SK-N-SH (cell line): ENCODE data around the gene TCN1. TPM values are rescaled to one million over a fixed set of nuclear protein-coding genes. Genes with fewer than 3 reads are reported as not detected.

Experiments
- CTCF ChIA-PET: fragments of 300-600, 350-600 bp; formaldehyde crosslinking; extraction: SDS; loops from one replicate; lab custom pipeline; 2021; lab: Yijun Ruan, JAX
- POLR2A ChIA-PET: fragments of 350-600 bp; sonication (Branson Sonifier 250); formaldehyde crosslinking; extraction: SDS; loops from one replicate; lab custom pipeline; 2020; ENCODE audit warnings: antibody characterized with exemption, inconsistent platforms; lab: Yijun Ruan, JAX
- DNase-seq: peaks from one replicate; pipeline ENCODE4 v3.0.0; 2012
- H2AFZ ChIP-seq: fragments of 200-600 bp; sonication (generic); 2 replicates; pipeline ENCODE4 v1.8.1; 2016; ENCODE audit warnings: antibody characterized with exemption, mild to moderate bottlenecking, low read depth
- H3F3A ChIP-seq: fragments of 200-600 bp; sonication (generic); replicated peaks from 2 replicates; pipeline ENCODE3; 2016; ENCODE audit warnings: antibody characterized with exemption, mild to moderate bottlenecking; ENCODE audit not compliant: insufficient read depth
- H3K27ac ChIP-seq, 2 experiments: fragments of 200-500 bp in 1 of 2; fragments of 200-600 bp in 1 of 2; sonication (Bioruptor generic) in 1 of 2; sonication (generic), shearing (Covaris generic) in 1 of 2; 2 replicates each; pipeline versions ENCODE4 v1.5.1 to v1.6.1; 2014 to 2016; ENCODE audit warnings: low read depth in 2 of 2, inconsistent platforms in 1 of 2, low read length in 1 of 2, mild to moderate bottlenecking in 1 of 2, mixed read lengths in 1 of 2
- H3K27me3 ChIP-seq: fragments of 200-600 bp; sonication (generic), shearing (Covaris generic); 2 replicates; pipeline ENCODE4 v1.6.1; 2016; ENCODE audit warnings: mixed run types; ENCODE audit not compliant: insufficient read depth
- H3K36me3 ChIP-seq, 2 experiments: fragments of 200-500 bp in 1 of 2; fragments of 200-600 bp in 1 of 2; sonication (Bioruptor generic) in 1 of 2; sonication (generic) in 1 of 2; replicated peaks in 1 of 2; 2 replicates each; pipeline versions ENCODE3 to v1.5.1; 2014 to 2016; ENCODE audit warnings: low read length in 1 of 2, mild to moderate bottlenecking in 1 of 2; ENCODE audit not compliant: insufficient read depth in 2 of 2, control insufficient read depth in 1 of 2
- H3K4me1 ChIP-seq, 2 experiments: fragments of 200-500 bp in 1 of 2; fragments of 200-600 bp in 1 of 2; sonication (Bioruptor generic) in 1 of 2; sonication (generic), shearing (Covaris generic) in 1 of 2; 2 replicates each; pipeline versions ENCODE4 v1.5.1 to v1.6.1; 2014 to 2016; ENCODE audit warnings: low read depth in 1 of 2, low read length in 1 of 2, mixed run types in 1 of 2; ENCODE audit not compliant: insufficient read depth in 2 of 2, control insufficient read depth in 1 of 2
- H3K4me2 ChIP-seq: fragments of 200-600 bp; sonication (generic), shearing (Covaris generic); 2 replicates; pipeline ENCODE4 v1.6.1; 2017; ENCODE audit warnings: mixed run types
- H3K4me3 ChIP-seq, 2 experiments: fragments of 200-500 bp in 1 of 2; fragments of 200-600 bp in 1 of 2; sonication (Bioruptor generic) in 1 of 2; sonication (generic), shearing (Covaris generic) in 1 of 2; 2 replicates each; pipeline versions ENCODE4 v1.5.1 to v1.8.1; 2014 to 2016; ENCODE audit warnings: low read depth in 2 of 2, inconsistent platforms in 1 of 2, low read length in 1 of 2, mild to moderate bottlenecking in 1 of 2, mixed read lengths in 1 of 2, moderate library complexity in 1 of 2
- H3K79me2 ChIP-seq: fragments of 200-600 bp; sonication (generic); 2 replicates; pipeline ENCODE4 v1.8.1; 2017; ENCODE audit warnings: mild to moderate bottlenecking; ENCODE audit not compliant: insufficient read depth
- H3K9ac ChIP-seq: fragments of 200-600 bp; sonication (generic); 2 replicates; pipeline ENCODE4 v1.6.1; 2017; ENCODE audit warnings: mixed run types
- H3K9me2 ChIP-seq: fragments of 200-600 bp; sonication (generic); 2 replicates; pipeline ENCODE4 v1.6.1; 2017; ENCODE audit warnings: mixed run types
- H3K9me3 ChIP-seq: fragments of 200-600 bp; sonication (generic); 2 replicates; pipeline ENCODE4 v1.6.1; 2017; ENCODE audit warnings: mixed run types, mild to moderate bottlenecking, moderate library complexity
- H4K20me1 ChIP-seq: fragments of 200-600 bp; sonication (generic); 2 replicates; pipeline ENCODE4 v1.6.1; 2017; ENCODE audit warnings: mild to moderate bottlenecking, mixed run types; ENCODE audit not compliant: insufficient read depth
- ELF1 ChIP-seq: IDR thresholded peaks from 2 replicates; pipeline ENCODE4 v1.4.0; 2012
- EP300 ChIP-seq, 2 experiments: IDR thresholded peaks; 2 replicates each; pipeline versions ENCODE4 v1.4.0 to v1.6.1; 2012; ENCODE audit warnings: borderline replicate concordance in 1 of 2, low read depth in 1 of 2, low read length in 1 of 2
- EZH2phosphoT487 ChIP-seq: fragments of 200-600 bp; sonication (generic); IDR thresholded peaks from 2 replicates; pipeline ENCODE4 v1.6.1; 2017; ENCODE audit warnings: low read depth, mixed run types, mild to moderate bottlenecking, antibody characterized with exemption, moderate library complexity, borderline replicate concordance
- GABPA ChIP-seq: IDR thresholded peaks from 2 replicates; pipeline ENCODE4 v1.4.0; 2012; ENCODE audit warnings: low read depth, mild to moderate bottlenecking
- GATA2 ChIP-seq: sonication (generic); formaldehyde crosslinking; IDR thresholded peaks from 2 replicates; pipeline ENCODE4 v1.5.0; 2020; ENCODE audit warnings: mild to moderate bottlenecking, missing genetic modification reagents
- MEF2A ChIP-seq: IDR thresholded peaks from 2 replicates; pipeline ENCODE4 v1.4.0; 2012; ENCODE audit warnings: low read depth, borderline replicate concordance
- NRF1 ChIP-seq: IDR thresholded peaks from 2 replicates; pipeline ENCODE4 v1.6.1; 2012; ENCODE audit warnings: low read depth, mild to moderate bottlenecking, low read length
- PBX3 ChIP-seq: IDR thresholded peaks from 2 replicates; pipeline ENCODE4; 2012
- RAD21 ChIP-seq: IDR thresholded peaks from 2 replicates; pipeline ENCODE4 v1.6.1; 2012; ENCODE audit warnings: mild to moderate bottlenecking, low read length
- RFX5 ChIP-seq: IDR thresholded peaks from 2 replicates; pipeline ENCODE4 v1.6.1; 2012; ENCODE audit warnings: mild to moderate bottlenecking, improper control_type of control experiment, low read length
- RXRA ChIP-seq: IDR thresholded peaks from 2 replicates; pipeline ENCODE4 v1.4.0; 2012; ENCODE audit warnings: low read depth, mild to moderate bottlenecking, borderline replicate concordance
- TAF1 ChIP-seq: IDR thresholded peaks from 2 replicates; pipeline ENCODE4 v1.6.1; 2012; ENCODE audit warnings: low read depth, mild to moderate bottlenecking, low read length, moderate library complexity, borderline replicate concordance
- TCF12 ChIP-seq: IDR thresholded peaks from 2 replicates; pipeline ENCODE4 v1.4.0; 2012
- TEAD4 ChIP-seq: IDR thresholded peaks from 2 replicates; pipeline ENCODE4 v1.4.0; 2012; ENCODE audit warnings: mild to moderate bottlenecking, borderline replicate concordance; ENCODE audit not compliant: insufficient read depth
- USF1 ChIP-seq: IDR thresholded peaks from 2 replicates; pipeline ENCODE4 v1.4.0; 2012; ENCODE audit warnings: low read depth, borderline replicate concordance
- USF2 ChIP-seq: fragments of 150-350 bp; IDR thresholded peaks from 2 replicates; pipeline ENCODE4 v1.6.1; 2017; ENCODE audit warnings: antibody characterized with exemption, low read length, low read depth, borderline replicate concordance
- YY1 ChIP-seq: IDR thresholded peaks from 2 replicates; pipeline ENCODE4 v1.4.0; 2012; ENCODE audit warnings: low read depth, mild to moderate bottlenecking
- WGBS: methylation state at CpG from one replicate; pipeline ENCODE4 v1.1.6; 2017; ENCODE audit warnings: low lambda C conversion rate; 5-methylcytosine and 5-hydroxymethylcytosine counted together
- polyA plus RNA-seq, 3 experiments: library from polyadenylated mRNA; depleted of rRNA; stranded (reverse); fragments of >200 nt; gene quantifications; 2 replicates each; pipeline ENCODE4 v1.2.3, GENCODE V29; 2012
- TF ChIP-seq, protein P1 (sequence below): fragments of 150-350 bp; IDR thresholded peaks from 2 replicates; pipeline ENCODE4 v1.6.1; 2016; ENCODE audit warnings: mild to moderate bottlenecking, low read depth, low read length
- TF ChIP-seq, protein P2 (sequence below): IDR thresholded peaks from 2 replicates; pipeline ENCODE4 v1.4.0; 2012; ENCODE audit warnings: low read depth

The TCN1 gene
- polyA plus RNA-seq, 1 of the 3 experiments (the other 2 are of a cell fraction), result 0.03 TPM

GRCh38 chr11:59872076-59872475, 5.8 kb upstream of the TCN1 start:
- no peak overlapping the region for H3K9ac ChIP-seq
- no peaks in the 10 kb centered on the region for H3K4me1 ChIP-seq
- H2AFZ ChIP-seq, result no peak overlapping the region
- no peak overlapping the region for H3K4me2 ChIP-seq
- ChIA-PET CTCF (no interaction called here), POLR2A (no interaction called here)
- H3K27ac ChIP-seq, result no peak overlapping the region
- TF ChIP-seq EZH2phosphoT487 (no peak), MEF2A (no peak), PBX3 (no peak), RAD21 (no peak), USF2 (no peak), TCF12 (no peak)
- TF ChIP-seq, protein P1, sequence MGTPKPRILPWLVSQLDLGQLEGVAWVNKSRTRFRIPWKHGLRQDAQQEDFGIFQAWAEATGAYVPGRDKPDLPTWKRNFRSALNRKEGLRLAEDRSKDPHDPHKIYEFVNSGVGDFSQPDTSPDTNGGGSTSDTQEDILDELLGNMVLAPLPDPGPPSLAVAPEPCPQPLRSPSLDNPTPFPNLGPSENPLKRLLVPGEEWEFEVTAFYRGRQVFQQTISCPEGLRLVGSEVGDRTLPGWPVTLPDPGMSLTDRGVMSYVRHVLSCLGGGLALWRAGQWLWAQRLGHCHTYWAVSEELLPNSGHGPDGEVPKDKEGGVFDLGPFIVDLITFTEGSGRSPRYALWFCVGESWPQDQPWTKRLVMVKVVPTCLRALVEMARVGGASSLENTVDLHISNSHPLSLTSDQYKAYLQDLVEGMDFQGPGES, result no peak
- TF ChIP-seq, all 33 proteins: peak for 0
- H3K79me2 ChIP-seq, result no peaks in the 10 kb centered on the region
- DNase-seq, result no peak
- H3K27me3 ChIP-seq, result no peaks in the 10 kb centered on the region
- no peaks in the 10 kb centered on the region for H3K36me3 ChIP-seq
- H4K20me1 ChIP-seq, result no peaks in the 10 kb centered on the region
- no peak overlapping the region for H3K4me3 ChIP-seq
- H3F3A ChIP-seq, result no peaks in the 10 kb centered on the region
- 0 out of 2 replicates have a peak, but pooled peaks cover 5% of the 10 kb centered on the region for H3K9me2 ChIP-seq
- H3K9me3 ChIP-seq, result 0 out of 2 replicates have a peak, but pooled peaks cover 8% of the 10 kb centered on the region

DNA sequence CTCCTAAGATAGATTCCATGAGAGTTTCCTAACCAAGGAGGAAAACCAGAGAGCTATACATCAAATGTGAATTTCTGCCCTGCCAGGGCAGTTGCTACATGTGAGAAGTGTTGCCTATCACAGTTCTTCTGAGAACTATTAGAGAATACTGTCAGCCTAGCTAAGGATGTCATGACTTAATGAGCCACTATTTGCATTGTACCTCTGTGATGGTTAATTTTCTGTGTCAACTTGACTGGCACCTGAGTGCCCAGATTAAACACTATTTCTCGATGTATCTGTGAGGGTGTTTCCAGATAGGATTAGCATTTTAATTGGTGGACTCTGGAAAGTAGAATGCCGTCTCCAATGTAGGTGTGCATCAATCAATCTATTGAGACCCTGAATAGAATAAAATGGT, 1.7 kb upstream of the TCN1 start:
- no peak for DNase-seq
- H3K9ac ChIP-seq, result no peak overlapping the region
- no peak overlapping the region for H3K27ac ChIP-seq
- 15% methylated on average over 2 of the region's 2 CpGs for WGBS
- H3K36me3 ChIP-seq, result no peaks in the 10 kb centered on the region
- H2AFZ ChIP-seq, result no peak overlapping the region
- POLR2A ChIA-PET, result no interaction called here
- no peaks in the 10 kb centered on the region for H4K20me1 ChIP-seq
- TF ChIP-seq TCF12 (no peak), TEAD4 (no peak), TAF1 (no peak), EP300 (IDR thresholded peaks at IDR 0.05; ENCODE audit: borderline replicate concordance in 1 of 2, low read depth in 1 of 2, low read length in 1 of 2) (no peak), ELF1 (no peak), NRF1 (no peak), YY1 (no peak), RXRA (no peak), USF1 (no peak), GATA2 (CRISPR knock-in tag) (no peak), GABPA (no peak), RFX5 (no peak)
- TF ChIP-seq, protein P2, sequence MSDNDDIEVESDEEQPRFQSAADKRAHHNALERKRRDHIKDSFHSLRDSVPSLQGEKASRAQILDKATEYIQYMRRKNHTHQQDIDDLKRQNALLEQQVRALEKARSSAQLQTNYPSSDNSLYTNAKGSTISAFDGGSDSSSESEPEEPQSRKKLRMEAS, result no peak
- CTCF ChIA-PET, result no interaction called here
- no peaks in the 10 kb centered on the region for H3F3A ChIP-seq
- no peaks in the 10 kb centered on the region for H3K27me3 ChIP-seq
- H3K9me2 ChIP-seq, result 0 out of 2 replicates have a peak, but pooled peaks cover 5% of the 10 kb centered on the region
- H3K9me3 ChIP-seq, result 0 out of 2 replicates have a peak, but pooled peaks cover 8% of the 10 kb centered on the region
- H3K4me3 ChIP-seq, result no peak overlapping the region
- no peak overlapping the region for H3K4me2 ChIP-seq
- no peaks in the 10 kb centered on the region for H3K4me1 ChIP-seq
- no peaks in the 10 kb centered on the region for H3K79me2 ChIP-seq
